Measurements from ENCODE around the gene TAAR8.

- TF ChIP-seq, protein P1, sequence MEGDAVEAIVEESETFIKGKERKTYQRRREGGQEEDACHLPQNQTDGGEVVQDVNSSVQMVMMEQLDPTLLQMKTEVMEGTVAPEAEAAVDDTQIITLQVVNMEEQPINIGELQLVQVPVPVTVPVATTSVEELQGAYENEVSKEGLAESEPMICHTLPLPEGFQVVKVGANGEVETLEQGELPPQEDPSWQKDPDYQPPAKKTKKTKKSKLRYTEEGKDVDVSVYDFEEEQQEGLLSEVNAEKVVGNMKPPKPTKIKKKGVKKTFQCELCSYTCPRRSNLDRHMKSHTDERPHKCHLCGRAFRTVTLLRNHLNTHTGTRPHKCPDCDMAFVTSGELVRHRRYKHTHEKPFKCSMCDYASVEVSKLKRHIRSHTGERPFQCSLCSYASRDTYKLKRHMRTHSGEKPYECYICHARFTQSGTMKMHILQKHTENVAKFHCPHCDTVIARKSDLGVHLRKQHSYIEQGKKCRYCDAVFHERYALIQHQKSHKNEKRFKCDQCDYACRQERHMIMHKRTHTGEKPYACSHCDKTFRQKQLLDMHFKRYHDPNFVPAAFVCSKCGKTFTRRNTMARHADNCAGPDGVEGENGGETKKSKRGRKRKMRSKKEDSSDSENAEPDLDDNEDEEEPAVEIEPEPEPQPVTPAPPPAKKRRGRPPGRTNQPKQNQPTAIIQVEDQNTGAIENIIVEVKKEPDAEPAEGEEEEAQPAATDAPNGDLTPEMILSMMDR (conservative IDR thresholded peaks at IDR 0.05): no peak
- TF ChIP-seq EZH2 (IDR thresholded peaks at IDR 0.05; ENCODE audit: low read depth): no peak
Observed at GRCh38 chr6:132524646-132525045, 27.8 kb upstream of the TAAR8 start.
